ENCODE measurements around the gene RBM39. TPM values are rescaled to one million over a fixed set of nuclear protein-coding genes. Genes with fewer than 3 reads are reported as not detected.

The RBM39 gene
- total and polyA plus RNA-seq, 2 of the 13 experiments (the other 11 are each of a cell fraction or from before 2014, with no cell fraction given) = 788 to 920 TPM

DNA sequence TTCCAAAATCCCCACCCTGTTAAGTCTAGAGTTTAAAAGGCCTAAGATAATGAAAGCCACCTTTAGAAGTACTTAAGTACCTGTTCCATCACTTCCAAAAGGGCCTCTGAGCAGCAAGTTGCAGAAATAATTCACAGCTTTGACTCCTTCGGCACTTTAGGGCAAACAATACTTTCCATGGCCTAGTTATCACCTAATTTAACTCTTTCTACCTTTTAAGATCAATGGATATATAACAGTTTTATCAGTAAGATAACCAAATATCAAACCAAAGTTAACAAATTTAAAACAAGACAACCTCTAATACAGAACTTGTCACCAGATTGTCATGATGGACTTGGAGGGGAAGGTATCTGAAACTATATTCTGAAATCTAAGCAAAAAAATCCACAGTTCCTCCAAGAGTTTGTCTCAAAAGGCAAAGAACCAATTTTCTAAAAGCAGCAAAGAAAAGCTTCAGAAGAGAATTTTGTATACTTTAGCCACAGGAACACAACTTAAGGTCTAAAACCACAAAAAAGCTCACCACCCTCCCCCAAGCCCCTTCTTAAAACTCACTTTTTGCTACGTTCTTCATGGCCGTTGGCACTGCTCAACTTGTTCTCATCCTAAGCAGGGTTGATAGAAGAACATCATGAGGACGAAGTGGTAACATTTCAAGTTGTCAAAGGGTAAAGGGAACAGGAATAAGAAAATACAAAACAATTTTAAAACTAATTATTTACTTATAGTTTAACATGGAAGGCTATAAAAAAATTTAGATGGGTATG is 3.5 kb downstream of the RBM39 start (continued):
- TF ChIP-seq SNAPC2 (CRISPR knock-in tag; IDR thresholded peaks at IDR 0.05) = no peak
- TF ChIP-seq, protein P1, sequence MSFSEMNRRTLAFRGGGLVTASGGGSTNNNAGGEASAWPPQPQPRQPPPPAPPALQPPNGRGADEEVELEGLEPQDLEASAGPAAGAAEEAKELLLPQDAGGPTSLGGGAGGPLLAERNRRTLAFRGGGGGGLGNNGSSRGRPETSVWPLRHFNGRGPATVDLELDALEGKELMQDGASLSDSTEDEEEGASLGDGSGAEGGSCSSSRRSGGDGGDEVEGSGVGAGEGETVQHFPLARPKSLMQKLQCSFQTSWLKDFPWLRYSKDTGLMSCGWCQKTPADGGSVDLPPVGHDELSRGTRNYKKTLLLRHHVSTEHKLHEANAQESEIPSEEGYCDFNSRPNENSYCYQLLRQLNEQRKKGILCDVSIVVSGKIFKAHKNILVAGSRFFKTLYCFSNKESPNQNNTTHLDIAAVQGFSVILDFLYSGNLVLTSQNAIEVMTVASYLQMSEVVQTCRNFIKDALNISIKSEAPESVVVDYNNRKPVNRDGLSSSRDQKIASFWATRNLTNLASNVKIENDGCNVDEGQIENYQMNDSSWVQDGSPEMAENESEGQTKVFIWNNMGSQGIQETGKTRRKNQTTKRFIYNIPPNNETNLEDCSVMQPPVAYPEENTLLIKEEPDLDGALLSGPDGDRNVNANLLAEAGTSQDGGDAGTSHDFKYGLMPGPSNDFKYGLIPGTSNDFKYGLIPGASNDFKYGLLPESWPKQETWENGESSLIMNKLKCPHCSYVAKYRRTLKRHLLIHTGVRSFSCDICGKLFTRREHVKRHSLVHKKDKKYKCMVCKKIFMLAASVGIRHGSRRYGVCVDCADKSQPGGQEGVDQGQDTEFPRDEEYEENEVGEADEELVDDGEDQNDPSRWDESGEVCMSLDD (CRISPR knock-in tag; IDR thresholded peaks at IDR 0.05; ENCODE audit: borderline replicate concordance) = no peak
- TF ChIP-seq, protein P2, sequence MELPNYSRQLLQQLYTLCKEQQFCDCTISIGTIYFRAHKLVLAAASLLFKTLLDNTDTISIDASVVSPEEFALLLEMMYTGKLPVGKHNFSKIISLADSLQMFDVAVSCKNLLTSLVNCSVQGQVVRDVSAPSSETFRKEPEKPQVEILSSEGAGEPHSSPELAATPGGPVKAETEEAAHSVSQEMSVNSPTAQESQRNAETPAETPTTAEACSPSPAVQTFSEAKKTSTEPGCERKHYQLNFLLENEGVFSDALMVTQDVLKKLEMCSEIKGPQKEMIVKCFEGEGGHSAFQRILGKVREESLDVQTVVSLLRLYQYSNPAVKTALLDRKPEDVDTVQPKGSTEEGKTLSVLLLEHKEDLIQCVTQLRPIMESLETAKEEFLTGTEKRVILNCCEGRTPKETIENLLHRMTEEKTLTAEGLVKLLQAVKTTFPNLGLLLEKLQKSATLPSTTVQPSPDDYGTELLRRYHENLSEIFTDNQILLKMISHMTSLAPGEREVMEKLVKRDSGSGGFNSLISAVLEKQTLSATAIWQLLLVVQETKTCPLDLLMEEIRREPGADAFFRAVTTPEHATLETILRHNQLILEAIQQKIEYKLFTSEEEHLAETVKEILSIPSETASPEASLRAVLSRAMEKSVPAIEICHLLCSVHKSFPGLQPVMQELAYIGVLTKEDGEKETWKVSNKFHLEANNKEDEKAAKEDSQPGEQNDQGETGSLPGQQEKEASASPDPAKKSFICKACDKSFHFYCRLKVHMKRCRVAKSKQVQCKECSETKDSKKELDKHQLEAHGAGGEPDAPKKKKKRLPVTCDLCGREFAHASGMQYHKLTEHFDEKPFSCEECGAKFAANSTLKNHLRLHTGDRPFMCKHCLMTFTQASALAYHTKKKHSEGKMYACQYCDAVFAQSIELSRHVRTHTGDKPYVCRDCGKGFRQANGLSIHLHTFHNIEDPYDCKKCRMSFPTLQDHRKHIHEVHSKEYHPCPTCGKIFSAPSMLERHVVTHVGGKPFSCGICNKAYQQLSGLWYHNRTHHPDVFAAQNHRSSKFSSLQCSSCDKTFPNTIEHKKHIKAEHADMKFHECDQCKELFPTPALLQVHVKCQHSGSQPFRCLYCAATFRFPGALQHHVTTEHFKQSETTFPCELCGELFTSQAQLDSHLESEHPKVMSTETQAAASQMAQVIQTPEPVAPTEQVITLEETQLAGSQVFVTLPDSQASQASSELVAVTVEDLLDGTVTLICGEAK (IDR thresholded peaks at IDR 0.05) = no peak
- TF ChIP-seq, protein P2 (CRISPR knock-in tag; IDR thresholded peaks at IDR 0.05) = no peak
- TF ChIP-seq, protein P3, sequence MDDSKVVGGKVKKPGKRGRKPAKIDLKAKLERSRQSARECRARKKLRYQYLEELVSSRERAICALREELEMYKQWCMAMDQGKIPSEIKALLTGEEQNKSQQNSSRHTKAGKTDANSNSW (CRISPR knock-in tag; IDR thresholded peaks at IDR 0.05; ENCODE audit: borderline replicate concordance) = no peak
- TF ChIP-seq ATF7 (IDR thresholded peaks at IDR 0.05) = no peak
- TF ChIP-seq ATF7 (CRISPR knock-in tag; IDR thresholded peaks at IDR 0.05) = no peak
- TF ChIP-seq RBM22 (optimal IDR thresholded peaks at IDR 0.05; ENCODE audit: low read length) = peak; percentile 54
